ENCODE measurements around the gene S1PR1.

GRCh38 chr1:101199637-101199982 is 37.2 kb upstream of the S1PR1 start:
- TF ChIP-seq CTCF (IDR thresholded peaks at IDR 0.05 in 8 of 11, conservative IDR thresholded peaks at IDR 0.05 in 3 of 11) (no peak), POLR2AphosphoS5 (IDR thresholded peaks at IDR 0.05) (no peak), POLR2A (IDR thresholded peaks at IDR 0.05) (no peak)
